GM18498 (cell line): ENCODE data around the gene POPDC2.

Experiments used
- ATAC-seq: cut with Tn5 transposase; IDR thresholded peaks from one replicate; pipeline ENCODE4 v1.9.1; 2021; ENCODE audit warnings: mild to moderate bottlenecking, moderate library complexity; ENCODE audit not compliant: unreplicated experiment

Gene POPDC2

DNA sequence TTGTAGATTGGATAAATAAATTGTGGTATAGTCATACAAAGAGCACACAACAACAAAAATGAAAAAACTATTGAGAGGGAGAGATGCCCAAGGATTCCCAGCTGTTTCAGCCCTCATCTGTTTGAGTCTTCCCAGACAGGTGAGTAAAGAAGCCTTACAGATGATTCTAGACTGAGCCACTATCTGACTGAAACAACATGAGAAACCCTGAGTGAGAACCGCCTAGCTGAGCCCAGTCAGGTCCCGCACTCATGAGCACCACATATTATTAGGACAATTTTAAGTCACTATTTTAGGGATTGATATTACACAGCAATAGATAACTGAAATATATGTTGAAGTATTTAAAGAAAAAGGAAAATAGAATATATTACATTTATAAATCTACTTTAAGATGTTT lies 19.0 kb downstream of the POPDC2 start:
- ATAC-seq = no peak

DNA sequence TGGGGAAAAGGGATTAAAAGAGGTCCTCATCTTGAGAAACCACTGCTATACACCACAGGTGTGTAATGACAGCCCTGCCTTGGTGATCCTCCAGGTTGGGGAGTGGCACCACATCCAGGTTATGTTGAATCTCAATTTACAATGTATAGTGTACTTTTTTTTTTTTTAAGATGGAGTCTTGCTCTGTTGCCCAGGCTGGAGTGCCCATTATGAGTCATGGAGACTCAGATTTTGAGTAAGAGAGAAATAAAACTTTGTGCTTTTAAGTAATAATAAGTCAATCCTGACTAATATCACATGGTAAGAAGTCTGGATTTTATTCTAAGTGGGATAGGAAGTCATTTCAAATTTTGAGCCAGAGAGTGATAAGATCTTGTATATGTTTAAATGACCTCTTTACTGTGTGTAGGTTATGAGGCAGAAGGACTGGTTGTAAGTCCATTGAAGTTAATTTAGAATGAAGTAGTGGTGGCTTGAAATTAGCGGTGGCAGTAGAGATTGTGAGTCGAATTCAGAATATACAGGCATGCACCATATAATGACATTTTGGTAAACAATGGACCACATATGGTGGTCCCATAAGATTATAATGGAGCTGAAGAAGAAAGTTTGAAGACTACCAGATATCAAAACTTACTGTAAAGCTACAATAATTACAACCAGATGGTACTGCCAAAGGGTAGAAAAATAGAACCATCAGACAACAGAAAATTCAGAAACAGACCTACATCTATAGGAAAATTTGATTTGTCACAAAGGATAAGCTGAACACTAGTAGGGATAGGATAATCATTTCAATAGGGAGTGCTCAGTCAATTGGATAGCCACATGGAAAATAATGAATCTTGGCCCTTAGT lies 20.7 kb downstream of the POPDC2 start:
- ATAC-seq = no peak

DNA sequence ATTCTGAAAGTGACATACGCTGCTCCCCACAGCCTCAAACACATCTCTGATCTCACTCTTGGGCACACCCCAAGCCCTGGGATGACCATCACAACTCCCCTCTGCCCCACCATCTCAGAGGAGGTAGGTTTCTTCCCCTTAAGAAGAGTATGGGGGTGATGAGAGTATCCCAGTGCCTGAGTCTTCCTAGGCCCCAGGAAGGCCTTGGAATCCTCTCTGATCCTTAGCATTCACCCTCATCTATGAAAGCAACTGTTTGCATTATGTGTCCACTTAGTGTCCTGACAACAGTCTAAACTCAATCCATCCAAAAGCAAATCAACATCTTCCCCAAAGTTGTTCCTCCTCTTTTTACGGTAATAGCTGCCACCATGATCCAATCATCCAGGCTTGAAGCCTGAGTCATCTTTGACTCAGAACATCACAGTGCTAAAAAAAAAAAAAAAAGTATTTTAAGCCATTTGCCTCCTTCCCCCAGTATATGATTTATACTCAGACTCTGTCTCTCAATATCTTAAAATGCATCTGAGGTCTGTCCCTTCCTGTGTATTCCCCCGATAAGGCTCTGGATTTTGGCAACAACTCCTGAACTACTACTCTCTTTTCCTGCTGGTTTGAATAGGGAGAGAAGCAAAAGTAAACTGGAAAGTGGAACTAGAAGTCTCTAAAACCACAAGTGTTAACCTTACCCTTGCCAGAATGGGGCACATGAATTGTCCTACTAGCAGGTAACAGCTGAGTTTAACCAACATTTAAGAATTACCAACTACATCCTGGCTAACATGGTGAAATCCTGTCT lies 22.5 kb downstream of the POPDC2 start:
- ATAC-seq = peak; percentile 42

DNA sequence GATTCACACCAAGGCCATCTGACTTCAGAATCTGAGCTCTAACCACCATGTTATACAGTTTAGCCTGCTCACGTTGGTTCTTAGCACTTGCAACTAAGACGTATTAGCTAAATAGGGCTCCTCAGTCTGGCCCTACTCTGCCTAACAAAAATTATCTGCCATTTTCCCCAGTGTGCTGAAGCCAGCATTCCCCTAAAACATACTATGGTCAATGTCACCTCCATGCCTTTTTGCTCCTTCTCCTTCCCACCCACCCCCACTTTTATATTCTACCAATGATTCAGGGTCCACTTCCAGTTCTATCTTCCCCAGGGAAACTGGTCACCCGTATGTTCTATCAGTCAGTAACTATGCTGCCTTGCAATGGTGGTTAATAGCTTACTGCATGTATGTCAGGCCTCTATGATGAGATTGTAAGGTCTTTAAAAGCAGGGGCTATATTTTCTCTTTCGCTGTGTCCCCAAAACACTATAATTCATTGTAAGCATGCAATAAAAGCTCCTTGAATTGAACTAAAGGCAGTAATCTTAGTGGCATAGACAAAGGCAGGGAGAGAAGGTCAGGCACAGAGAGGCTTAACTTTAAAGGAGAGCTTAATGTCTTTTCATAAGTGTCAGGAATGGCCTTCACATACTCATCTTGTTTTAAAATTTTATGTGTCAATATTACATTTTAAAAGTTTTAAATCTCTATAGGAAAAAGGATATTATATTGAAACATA lies 23.3 kb downstream of the POPDC2 start:
- no peak for ATAC-seq

DNA sequence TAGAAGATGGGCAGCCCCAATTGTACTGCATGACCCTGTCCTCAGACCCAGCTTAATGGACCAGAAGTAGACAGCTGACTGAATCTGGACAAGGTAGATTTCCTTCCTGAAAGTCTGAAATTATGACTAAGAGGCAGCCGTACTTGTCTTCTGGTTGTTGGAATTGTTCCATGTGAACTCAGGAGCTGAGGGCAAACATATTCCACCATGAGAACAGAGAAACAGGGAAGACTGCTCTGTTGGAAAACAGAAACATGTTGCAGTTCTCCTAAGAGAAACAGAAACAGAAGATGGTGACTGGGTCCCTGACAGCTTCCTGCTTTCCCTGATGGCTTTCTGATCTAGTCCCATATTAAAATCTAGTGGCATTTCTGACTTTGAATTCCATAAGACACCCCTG lies 24.1 kb downstream of the POPDC2 start:
- ATAC-seq = no peak

DNA sequence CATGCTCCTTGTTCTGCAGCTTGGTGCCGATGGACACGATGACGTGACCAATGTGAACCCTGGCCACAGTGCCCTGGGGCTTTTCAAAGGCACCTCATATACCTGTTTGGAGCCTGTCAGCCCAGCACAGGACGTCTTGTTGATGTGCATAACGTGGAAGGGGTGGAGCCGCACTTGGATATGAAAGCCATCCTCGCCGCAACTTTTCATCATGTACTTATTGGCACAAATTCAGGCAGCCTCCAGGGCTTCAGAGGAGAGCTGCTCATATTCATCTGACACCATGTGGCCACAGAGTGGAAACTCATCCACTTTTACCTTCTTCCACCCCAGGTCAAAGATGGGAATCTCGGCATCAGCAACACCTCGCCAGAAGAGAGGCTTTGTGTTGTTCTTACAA lies 24.7 kb downstream of the POPDC2 start:
- ATAC-seq = no peak

DNA sequence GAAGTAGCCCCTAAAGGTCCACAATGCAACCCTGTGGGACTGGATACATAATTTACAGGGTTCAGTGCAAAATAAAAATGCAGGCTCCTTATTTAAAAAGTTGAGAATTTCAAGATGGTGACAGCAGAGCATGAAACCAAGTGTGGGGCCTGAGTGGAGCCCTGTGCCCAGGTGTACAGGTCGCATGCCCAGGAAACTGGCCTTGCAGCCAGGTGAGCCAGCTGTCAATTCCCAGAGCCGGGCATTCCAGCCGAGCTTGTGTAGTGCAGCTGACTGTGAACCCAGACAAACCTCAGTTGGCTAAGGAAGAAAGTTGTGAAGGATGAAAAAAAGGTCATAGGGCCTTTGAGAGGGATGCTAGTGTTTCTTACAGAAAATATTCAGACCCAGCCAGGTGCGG lies 27.6 kb downstream of the POPDC2 start:
- ATAC-seq = no peak

DNA sequence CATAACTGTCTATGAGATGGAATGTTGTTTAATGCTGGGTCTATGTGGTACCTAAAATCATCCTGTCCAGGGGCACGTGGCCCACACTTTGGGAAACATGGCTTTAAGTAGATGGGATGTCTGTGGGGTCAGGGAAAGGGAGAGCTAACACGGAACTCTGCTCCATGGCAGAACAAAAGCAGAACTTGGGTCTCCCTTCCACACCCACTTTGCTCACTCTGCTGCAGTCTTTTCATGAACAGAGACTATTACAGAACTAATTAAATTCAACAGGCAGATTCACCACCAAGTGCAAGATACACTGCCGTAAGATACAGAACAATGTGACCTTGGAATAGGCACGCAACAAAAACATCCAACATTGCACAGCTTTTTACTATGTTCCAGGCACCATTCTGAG lies 28.2 kb downstream of the POPDC2 start:
- ATAC-seq = no peak

DNA sequence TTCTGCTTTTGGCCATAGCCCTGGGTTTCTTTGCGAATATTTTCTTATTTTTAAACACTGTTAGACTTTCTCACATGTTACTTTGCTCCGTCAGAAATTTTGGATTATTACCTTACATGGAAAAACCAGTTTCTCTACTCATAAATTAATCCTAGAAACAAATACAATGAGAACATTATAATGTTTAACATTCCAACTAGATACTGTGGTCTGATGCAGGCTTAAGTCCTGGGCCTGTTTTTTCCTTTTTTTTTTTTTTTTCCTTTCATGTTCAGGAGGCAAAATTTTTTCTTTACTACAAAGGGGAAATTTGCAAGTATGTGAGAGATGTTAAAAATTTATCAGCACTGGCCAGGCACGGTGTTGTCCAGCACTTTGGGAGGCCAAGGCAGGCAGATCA lies 28.9 kb downstream of the POPDC2 start:
- no peak for ATAC-seq

DNA sequence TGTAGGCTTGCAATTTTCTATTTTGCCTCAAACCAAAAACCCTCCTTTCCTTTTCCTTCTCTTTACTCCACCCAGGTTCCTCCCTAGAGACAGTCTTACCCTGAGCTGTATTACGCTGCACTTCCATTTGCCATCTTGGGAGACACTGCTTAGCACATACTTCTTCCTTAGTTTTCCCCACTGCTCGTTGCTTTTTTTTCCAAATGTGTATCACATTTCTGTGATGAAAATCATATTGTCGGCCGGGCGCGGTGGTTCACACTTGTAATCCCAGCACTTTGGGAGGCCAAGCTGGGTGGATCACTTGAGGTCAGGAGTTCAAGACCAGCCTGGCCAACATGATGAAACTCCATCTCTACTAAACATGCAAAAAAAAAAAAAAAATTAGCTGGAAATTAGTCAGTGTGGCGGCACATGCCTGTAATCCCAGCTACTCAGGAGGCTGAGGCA lies 29.5 kb downstream of the POPDC2 start:
- ATAC-seq = no peak

DNA sequence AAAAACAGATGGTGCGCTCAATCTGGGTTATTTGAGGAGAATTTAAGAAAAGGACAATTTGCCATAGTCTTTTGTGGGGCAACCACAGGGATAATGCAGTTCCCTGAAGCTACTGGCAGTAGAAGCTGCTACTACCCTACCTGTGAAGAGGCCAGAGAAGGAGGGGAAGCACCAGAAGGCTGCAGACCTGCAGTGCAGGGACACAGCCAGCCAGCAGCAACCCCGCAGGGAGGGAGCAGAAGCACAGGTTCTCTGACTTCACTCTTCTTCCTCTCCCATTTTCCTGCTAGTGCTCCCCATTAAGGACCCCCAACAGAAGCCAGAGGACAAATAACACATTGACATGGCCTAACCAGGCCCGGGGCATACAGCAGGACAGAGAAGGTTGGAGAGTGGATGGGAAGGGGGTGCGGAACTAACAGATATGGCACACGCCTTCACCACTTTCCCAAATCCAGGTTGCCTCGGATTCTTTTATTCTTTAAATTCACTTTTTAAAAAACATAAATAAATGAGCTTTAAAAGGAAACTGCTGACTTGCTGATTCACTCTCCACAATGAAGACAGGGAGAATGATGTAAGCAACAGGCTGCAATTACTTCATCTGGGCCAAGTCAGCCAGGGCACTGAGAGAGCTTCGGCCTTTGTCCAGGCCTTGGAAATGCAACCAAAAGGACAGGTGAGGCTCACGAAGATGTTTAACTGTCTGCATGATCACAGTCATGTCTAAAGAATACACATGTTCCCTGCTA lies 30.1 kb downstream of the POPDC2 start:
- no peak for ATAC-seq

DNA sequence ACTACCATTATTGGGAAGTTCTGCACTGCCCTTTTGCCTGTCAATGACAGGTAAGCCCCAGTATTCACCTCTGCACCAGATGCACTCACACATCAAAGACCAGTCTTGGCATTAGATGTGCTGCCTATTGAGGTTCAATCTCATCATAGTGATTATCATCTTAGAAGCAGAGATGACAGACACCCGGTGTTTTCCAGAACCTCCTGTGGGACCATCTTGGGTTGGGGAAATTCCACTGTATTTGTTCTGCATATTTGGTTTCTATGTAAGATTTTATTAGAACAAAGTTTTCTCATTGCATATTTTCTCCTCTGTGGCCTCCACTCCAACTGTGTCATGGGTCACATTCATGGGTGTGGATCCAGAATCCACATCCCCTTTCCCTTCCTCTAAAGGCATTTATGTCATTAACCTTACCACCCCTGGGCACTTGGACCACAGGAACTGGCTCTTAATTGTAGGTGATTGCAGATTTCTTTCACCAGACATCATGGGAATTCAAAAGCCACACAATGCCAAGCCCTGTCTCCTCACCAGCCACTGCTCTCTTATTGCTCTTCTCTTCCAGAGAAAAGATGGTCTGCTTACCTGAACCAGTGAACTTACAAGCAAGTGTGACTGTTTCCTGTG lies 31.5 kb downstream of the POPDC2 start:
- peak; percentile 31 for ATAC-seq

DNA sequence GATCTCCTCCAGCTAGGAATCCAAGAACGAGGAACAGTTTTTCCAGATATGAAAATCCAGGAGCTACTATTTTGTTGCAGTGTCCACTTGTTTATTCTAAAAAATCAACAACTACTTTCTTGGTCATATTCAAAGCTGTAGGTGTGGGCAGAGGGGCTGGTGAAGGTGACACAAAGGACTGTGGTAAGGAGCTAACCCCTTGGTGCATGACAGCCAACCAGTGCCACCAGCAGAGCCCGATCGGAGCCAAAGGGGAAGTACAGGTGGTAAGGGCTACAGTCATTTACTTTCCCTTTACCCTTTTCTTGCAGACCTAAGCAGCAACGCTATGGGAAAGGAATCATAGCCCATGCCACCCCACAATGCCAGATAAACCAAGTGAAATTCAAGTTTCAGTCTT lies 32.0 kb downstream of the POPDC2 start:
- ATAC-seq = peak; percentile 79

DNA sequence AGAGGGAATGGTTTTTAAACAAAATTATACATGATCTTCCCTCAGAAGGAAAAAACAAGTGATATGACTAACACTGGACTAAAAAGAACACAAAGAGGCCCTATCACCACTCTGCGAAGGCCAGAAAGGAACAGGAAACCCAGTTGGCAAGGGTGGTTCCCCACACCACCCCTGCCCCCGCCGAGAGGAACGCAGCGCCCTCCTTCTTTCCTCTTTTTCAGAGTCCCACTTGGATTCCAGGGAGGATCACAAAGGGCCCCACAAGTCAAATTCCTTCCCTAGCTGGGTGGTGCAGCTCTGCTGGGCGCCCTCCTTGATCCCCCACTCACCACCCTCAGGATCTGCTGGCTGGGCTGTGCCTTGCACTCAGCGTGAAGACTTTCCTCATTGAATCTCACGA lies 32.9 kb downstream of the POPDC2 start:
- ATAC-seq = peak; percentile 28

DNA sequence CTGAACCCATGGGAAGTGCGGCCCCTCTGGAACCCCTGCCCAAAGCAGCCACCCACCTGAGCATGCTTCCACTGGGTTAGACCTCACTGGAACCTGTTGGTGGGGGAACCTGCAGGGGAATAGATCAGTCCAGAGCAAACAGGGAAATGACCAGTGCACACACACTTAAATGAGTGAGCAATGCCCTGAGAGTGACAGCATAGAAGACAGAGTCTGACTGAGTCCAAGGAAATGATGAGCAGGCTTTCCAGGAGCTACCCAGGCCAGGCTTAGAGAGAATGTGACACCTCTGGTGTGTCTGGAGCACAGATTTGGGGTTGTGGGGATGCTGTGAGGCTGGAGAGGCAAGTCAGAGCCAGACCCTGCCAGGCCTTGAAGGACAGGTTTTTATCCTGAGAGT lies 34.2 kb downstream of the POPDC2 start:
- ATAC-seq = no peak

DNA sequence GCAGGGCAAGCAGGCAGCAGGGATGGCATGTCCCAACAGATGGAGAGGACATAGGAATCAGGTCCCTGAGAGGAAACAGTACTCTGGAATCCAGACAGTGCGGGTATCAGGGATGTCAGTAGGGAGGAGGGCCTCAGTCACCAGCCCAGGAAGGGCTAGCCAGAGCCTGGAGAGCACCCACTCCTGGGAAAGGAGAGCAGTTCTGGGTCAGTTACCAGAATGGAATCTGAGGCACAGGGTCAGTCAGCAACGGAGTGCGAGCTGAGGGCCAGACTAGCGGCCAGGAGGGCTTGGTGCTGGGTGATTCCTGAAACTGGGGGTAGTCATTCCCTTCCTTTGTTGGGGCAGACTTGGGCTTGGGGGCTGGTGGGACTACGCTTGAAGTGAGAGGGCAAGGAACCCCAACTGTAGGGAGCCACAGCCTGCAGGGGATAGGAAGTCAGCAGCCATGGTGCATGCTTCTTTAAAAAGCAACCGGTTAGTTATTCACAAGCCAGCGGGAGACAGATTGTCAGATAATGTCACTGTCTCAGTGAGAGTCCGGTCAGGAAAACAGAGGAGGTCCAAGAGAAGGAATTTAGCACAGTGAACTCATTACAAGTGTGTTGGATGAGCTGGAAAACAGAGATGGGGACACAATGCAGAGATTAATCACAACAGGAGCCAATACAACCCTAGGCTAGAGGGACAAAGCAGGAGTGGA lies 34.8 kb downstream of the POPDC2 start:
- no peak for ATAC-seq

DNA sequence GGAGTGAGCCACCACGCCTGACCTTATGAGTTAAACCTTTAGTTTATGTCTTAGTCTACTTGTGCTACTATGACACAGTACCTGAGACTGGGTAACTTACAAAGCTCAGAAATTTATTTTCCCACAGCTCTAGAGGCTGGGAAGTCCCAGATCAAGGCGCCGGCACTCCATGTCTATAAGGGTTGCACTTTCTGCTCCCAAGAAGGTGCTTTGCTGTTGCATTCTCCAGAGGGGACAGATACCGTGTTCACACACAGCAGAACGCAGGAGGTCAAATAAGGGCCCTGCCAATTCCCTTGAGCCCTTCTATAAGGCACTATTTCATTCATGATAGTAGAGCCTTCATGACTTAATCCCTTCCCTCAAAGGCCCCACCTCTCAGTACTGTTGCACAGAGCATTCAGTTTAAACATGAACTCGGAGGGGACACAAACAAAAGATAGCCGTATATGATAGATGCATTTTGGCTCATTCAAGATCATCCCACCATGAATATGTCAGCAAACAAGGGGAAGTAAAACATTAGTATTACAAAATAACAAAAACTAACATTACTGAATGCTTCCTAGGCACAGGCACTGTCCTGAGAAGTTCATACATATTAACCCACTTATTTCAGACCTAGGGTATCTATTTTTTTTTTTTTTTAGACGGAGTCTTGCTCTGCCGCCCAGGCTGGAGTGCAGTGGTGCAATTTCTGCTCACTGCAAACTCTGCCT lies 36.2 kb downstream of the POPDC2 start:
- no peak for ATAC-seq

DNA sequence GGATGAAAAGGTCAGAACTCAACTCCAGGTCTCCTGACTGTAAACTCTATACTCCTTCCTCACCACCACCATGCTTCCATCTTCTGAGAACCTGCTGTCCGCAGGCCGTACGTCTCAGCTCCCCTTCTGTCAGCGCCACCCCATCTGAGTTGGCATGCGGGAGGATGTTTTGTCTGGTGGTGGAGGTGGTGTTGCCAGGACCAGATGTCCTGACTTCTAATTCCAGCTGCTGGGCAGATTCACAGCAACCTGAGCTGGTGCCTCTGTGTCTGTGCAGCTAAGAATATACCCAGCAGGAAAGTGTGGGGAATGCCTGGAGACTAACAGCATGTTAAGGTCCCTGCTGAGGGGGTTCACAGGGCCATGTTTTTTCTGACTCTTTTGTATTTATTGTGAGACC lies 39.5 kb downstream of the POPDC2 start:
- ATAC-seq = no peak

DNA sequence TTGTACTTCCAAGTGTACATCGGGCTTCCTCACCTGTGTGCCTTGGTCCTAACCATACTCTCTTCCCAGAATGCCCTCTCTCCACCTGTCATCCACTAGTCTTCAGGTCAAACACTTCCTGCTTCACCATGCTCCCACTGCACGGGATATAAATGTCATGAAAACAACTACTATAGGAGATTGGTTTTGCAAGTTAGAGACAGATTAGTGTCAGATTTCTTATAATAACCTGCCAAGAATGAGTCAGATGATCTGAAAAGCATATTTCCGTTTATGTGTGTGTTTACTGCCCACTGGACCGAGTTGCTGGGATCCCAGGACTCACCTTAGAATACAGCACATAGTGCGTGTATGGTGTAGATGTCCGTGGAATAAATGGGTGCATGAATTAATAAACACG lies 41.3 kb downstream of the POPDC2 start:
- ATAC-seq = no peak
